Anterior cingulate cortex (tissue), 58 donors: Measurements from ENCODE around the gene HIPK2.
"Not testable (repeated sequence)": the region's sequence is repeated elsewhere in the genome, so short reads cannot be mapped to it uniquely, and the experiment has no call there.

Source experiments
- DNase-seq, 58 donors: peaks; one replicate each; lab custom pipeline; 2025; lab: John Stamatoyannopoulos, UW

HIPK2 gene

GRCh38 chr7:139640681-139641080 lies 137.1 kb downstream of the HIPK2 start:
- no peak for DNase-seq

GRCh38 chr7:139639563-139639962 lies 138.2 kb downstream of the HIPK2 start:
- DNase-seq, result no peak

- peak in 4 of 58 donors; percentile 19 to 33 (median 22) for DNase-seq
Observed at GRCh38 chr7:139635526-139636302, 142.1 kb downstream of the HIPK2 start.

- DNase-seq, result peak in 22 of 58 donors; percentile 15 to 68 (median 37)
Observed at GRCh38 chr7:139634087-139634486, 143.7 kb downstream of the HIPK2 start.

- DNase-seq, result no peak
Observed at GRCh38 chr7:139631520-139632031, 146.2 kb downstream of the HIPK2 start.

- DNase-seq, result no peak
Observed at GRCh38 chr7:139630643-139631519, 146.9 kb downstream of the HIPK2 start.

GRCh38 chr7:139629392-139630082 lies 148.3 kb downstream of the HIPK2 start:
- DNase-seq, result no peak

- DNase-seq, result no peak
Observed at GRCh38 chr7:139627831-139628230, 150.0 kb downstream of the HIPK2 start.

- no peak for DNase-seq
Observed at GRCh38 chr7:139626817-139627216, 151.0 kb downstream of the HIPK2 start.

- DNase-seq, result no peak
Observed at GRCh38 chr7:139623518-139623917, 154.3 kb downstream of the HIPK2 start.

GRCh38 chr7:139620676-139621344 lies 157.0 kb downstream of the HIPK2 start:
- DNase-seq, result peak in 6 of 58 donors; percentile 5 to 24 (median 17)

- no peak for DNase-seq
Observed at GRCh38 chr7:139619367-139619657, 158.5 kb downstream of the HIPK2 start.

- DNase-seq, result peak in 25 of 58 donors; percentile 9 to 62 (median 29)
Observed at GRCh38 chr7:139618482-139619366, 159.1 kb downstream of the HIPK2 start.

- DNase-seq, result no peak
Observed at GRCh38 chr7:139617074-139617473, 160.7 kb downstream of the HIPK2 start.

- DNase-seq, result no peak
Observed at GRCh38 chr7:139614886-139615285, 162.9 kb downstream of the HIPK2 start.

- peak in 4 of 58 donors; percentile 14 to 22 (median 16) for DNase-seq
Observed at GRCh38 chr7:139613971-139614411, 163.8 kb downstream of the HIPK2 start.

GRCh38 chr7:139611556-139611955 lies 166.2 kb downstream of the HIPK2 start:
- not testable (repeated sequence) for DNase-seq

- no peak for DNase-seq
Observed at GRCh38 chr7:139610595-139610994, 167.2 kb downstream of the HIPK2 start.

- DNase-seq, result no peak
Observed at GRCh38 chr7:139603896-139604295, 173.9 kb downstream of the HIPK2 start.
